MG63 (cell line): Measurements from ENCODE around the gene DNAH17. TPM values are rescaled to one million over a fixed set of nuclear protein-coding genes. Genes with fewer than 3 reads are reported as not detected.
"Not testable (repeated sequence)": the region's sequence is repeated elsewhere in the genome, so short reads cannot be mapped to it uniquely, and the experiment has no call there.

Experiments
- DNase-seq: peaks from one replicate; pipeline ENCODE4 v3.0.0-alpha.2; 2020
- H3K27me3 ChIP-seq: fragments of 250-450 bp; sonication (Bioruptor Pico); 2 replicates; pipeline ENCODE4 v1.5.1; 2020; ENCODE audit warnings: mild to moderate bottlenecking, moderate library complexity
- H3K36me3 ChIP-seq: fragments of 250-450 bp; sonication (Bioruptor Pico); 2 replicates; pipeline ENCODE4 v1.5.1; 2020; ENCODE audit warnings: mild to moderate bottlenecking, moderate library complexity
- H3K4me3 ChIP-seq: fragments of 250-450 bp; sonication (Bioruptor Pico); 2 replicates; pipeline ENCODE4 v1.5.1; 2020; ENCODE audit warnings: mild to moderate bottlenecking, moderate library complexity
- H3K9me3 ChIP-seq: fragments of 250-450 bp; sonication (Bioruptor Pico); 2 replicates; pipeline ENCODE4 v1.5.1; 2020; ENCODE audit warnings: mild to moderate bottlenecking, moderate library complexity
- total RNA-seq: library from RNA; depleted of rRNA; stranded (reverse); fragments of >200 nt; shearing (Covaris generic); gene quantifications from 2 replicates; pipeline ENCODE4 v1.2.3, GENCODE V29; 2014; ENCODE audit warnings: low replicate concordance

The DNAH17 gene
- total RNA-seq, 1 experiment from 2014 or later: not detected

- Histone ChIP-seq H3K36me3 (no peaks in the 10 kb centered on the region), H3K9me3 (no peaks in the 10 kb centered on the region), H3K4me3 (no peak overlapping the region), H3K27me3 (no peaks in the 10 kb centered on the region; the same call in 1 of the 2 replicates)
- DNase-seq: no peak
Measured at GRCh38 chr17:78472035-78472905, 104.9 kb downstream of the DNAH17 start.

- no peak for DNase-seq
Measured at GRCh38 chr17:78471635-78472034, 105.6 kb downstream of the DNAH17 start.

GRCh38 chr17:78469443-78469842 is 107.8 kb downstream of the DNAH17 start:
- Histone ChIP-seq H3K9me3 (no peaks in the 10 kb centered on the region), H3K27me3 (peaks cover 2% of the 10 kb centered on the region; the same call in 1 of the 2 replicates), H3K36me3 (no peaks in the 10 kb centered on the region), H3K4me3 (no peak overlapping the region)
- DNase-seq: no peak

More at GRCh38 chr17:78471635-78472034, 105.6 kb downstream of the DNAH17 start:
- H3K9me3 ChIP-seq: no peaks in the 10 kb centered on the region
- H3K36me3 ChIP-seq: no peaks in the 10 kb centered on the region
- H3K4me3 ChIP-seq: no peak overlapping the region
- no peaks in the 10 kb centered on the region; the same call in 1 of the 2 replicates for H3K27me3 ChIP-seq

- peaks cover 5% of the 10 kb centered on the region; the same call in 1 of the 2 replicates for H3K27me3 ChIP-seq
- no peak for DNase-seq
- H3K36me3 ChIP-seq: no peaks in the 10 kb centered on the region
- no peaks in the 10 kb centered on the region for H3K9me3 ChIP-seq
- H3K4me3 ChIP-seq: no peak overlapping the region
Measured at GRCh38 chr17:78468366-78468765, 108.8 kb downstream of the DNAH17 start.

GRCh38 chr17:78466786-78467715 is 110.1 kb downstream of the DNAH17 start:
- no peak for DNase-seq
- Histone ChIP-seq H3K36me3 (no peaks in the 10 kb centered on the region), H3K4me3 (no peak overlapping the region), H3K9me3 (no peaks in the 10 kb centered on the region), H3K27me3 (peaks cover 5% of the 10 kb centered on the region; the same call in 1 of the 2 replicates)

- H3K4me3 ChIP-seq, H3K27me3 ChIP-seq, H3K9me3 ChIP-seq, H3K36me3 ChIP-seq, DNase-seq: not testable (repeated sequence)
Measured at GRCh38 chr17:78466109-78466785, 110.9 kb downstream of the DNAH17 start.

- H3K9me3 ChIP-seq: no peaks in the 10 kb centered on the region
- no peak overlapping the region for H3K4me3 ChIP-seq
- H3K27me3 ChIP-seq: peaks cover 5% of the 10 kb centered on the region; the same call in 1 of the 2 replicates
- H3K36me3 ChIP-seq: no peaks in the 10 kb centered on the region
- no peak for DNase-seq
Measured at GRCh38 chr17:78462148-78462547, 115.0 kb downstream of the DNAH17 start.

- H3K36me3 ChIP-seq: no peaks in the 10 kb centered on the region
- H3K27me3 ChIP-seq: peaks cover 5% of the 10 kb centered on the region; the same call in 1 of the 2 replicates
- DNase-seq: no peak
- no peaks in the 10 kb centered on the region for H3K9me3 ChIP-seq
- H3K4me3 ChIP-seq: no peak overlapping the region
Measured at GRCh38 chr17:78461799-78462053, 115.5 kb downstream of the DNAH17 start.

GRCh38 chr17:78460951-78461798 is 116.0 kb downstream of the DNAH17 start:
- Histone ChIP-seq H3K4me3 (no peak overlapping the region), H3K36me3 (no peaks in the 10 kb centered on the region), H3K27me3 (peaks cover 5% of the 10 kb centered on the region; the same call in 1 of the 2 replicates), H3K9me3 (no peaks in the 10 kb centered on the region)
- no peak for DNase-seq

GRCh38 chr17:78460176-78460675 is 117.0 kb downstream of the DNAH17 start:
- H3K9me3 ChIP-seq: no peaks in the 10 kb centered on the region
- no peak for DNase-seq
- H3K27me3 ChIP-seq: peaks cover 5% of the 10 kb centered on the region; the same call in 1 of the 2 replicates
- H3K36me3 ChIP-seq: no peaks in the 10 kb centered on the region
- H3K4me3 ChIP-seq: no peak overlapping the region

- H3K9me3 ChIP-seq: no peaks in the 10 kb centered on the region
- H3K27me3 ChIP-seq: peaks cover 5% of the 10 kb centered on the region; the same call in 1 of the 2 replicates
- no peak overlapping the region for H3K4me3 ChIP-seq
- DNase-seq: no peak
- no peaks in the 10 kb centered on the region for H3K36me3 ChIP-seq
Measured at GRCh38 chr17:78459696-78460095, 117.5 kb downstream of the DNAH17 start.

- Histone ChIP-seq H3K36me3 (no peaks in the 10 kb centered on the region), H3K4me3 (no peak overlapping the region), H3K9me3 (no peaks in the 10 kb centered on the region), H3K27me3 (no peaks in the 10 kb centered on the region)
- DNase-seq: no peak
Measured at GRCh38 chr17:78458736-78459335, 118.4 kb downstream of the DNAH17 start.

GRCh38 chr17:78458091-78458490 is 119.1 kb downstream of the DNAH17 start:
- Histone ChIP-seq H3K4me3 (no peak overlapping the region), H3K27me3 (no peaks in the 10 kb centered on the region), H3K36me3 (no peaks in the 10 kb centered on the region), H3K9me3 (no peaks in the 10 kb centered on the region)
- no peak for DNase-seq

GRCh38 chr17:78454346-78454745 is 122.8 kb downstream of the DNAH17 start:
- Histone ChIP-seq H3K4me3 (no peak overlapping the region), H3K36me3 (no peaks in the 10 kb centered on the region)
- DNase-seq: no peak

GRCh38 chr17:78451753-78452152 is 125.4 kb downstream of the DNAH17 start:
- Histone ChIP-seq H3K4me3 (no peak overlapping the region), H3K27me3 (no peaks in the 10 kb centered on the region), H3K9me3 (no peaks in the 10 kb centered on the region), H3K36me3 (no peaks in the 10 kb centered on the region)
- no peak for DNase-seq

More at GRCh38 chr17:78454346-78454745, 122.8 kb downstream of the DNAH17 start:
- H3K9me3 ChIP-seq: no peaks in the 10 kb centered on the region
- H3K27me3 ChIP-seq: no peaks in the 10 kb centered on the region
